Stimulated activated CD4-positive, alpha-beta T cell treated with anti-CD3 and anti-CD28 coated beads, Interleukin-1b, Interleukin-23, amount 100 ng/mL, for 24 hours (primary cell): ENCODE results near the gene CRLF2.
A peak's percentile ranks its signal among the peaks of the same experiment; 100 is the strongest.
"Not testable (repeated sequence)": the region's sequence is repeated elsewhere in the genome, so short reads cannot be mapped to it uniquely, and the experiment has no call there.

Experiments used
- DNase-seq, 4 experiments: peaks; one replicate each; pipeline ENCODE4 v3.0.0-alpha.2; 2020; ENCODE audit warnings: low read depth in 4 of 4, low spot score in 1 of 4

The CRLF2 gene

GRCh38 chrX:1212532-1212931, at the start of gene CRLF2:
CRLF2 (minus strand) TSS chrX:1212649; CDS start chrX:1212634, 15 bp downstream.
- DNase-seq = no peak

- not testable (repeated sequence) for DNase-seq
These were observed 49.3 kb upstream of the CRLF2 start for GRCh38 chrX:1261771-1262170.

- DNase-seq = no peak
These were observed 48.8 kb upstream of the CRLF2 start for GRCh38 chrX:1261285-1261684.

GRCh38 chrX:1252861-1253260, 40.4 kb upstream of the CRLF2 start:
- no peak for DNase-seq

- no peak for DNase-seq
These were observed 36.8 kb upstream of the CRLF2 start for GRCh38 chrX:1249101-1249887.

GRCh38 chrX:1248331-1249061, 36.0 kb upstream of the CRLF2 start:
- DNase-seq = no peak

GRCh38 chrX:1246816-1247215, 34.4 kb upstream of the CRLF2 start:
- peak; percentile 72 to 80 (median 76) for DNase-seq

- DNase-seq = no peak
These were observed 32.0 kb upstream of the CRLF2 start for GRCh38 chrX:1244164-1245076.

- no peak for DNase-seq
These were observed 30.5 kb upstream of the CRLF2 start for GRCh38 chrX:1242891-1243402.

- DNase-seq = not testable (repeated sequence)
These were observed 28.1 kb upstream of the CRLF2 start for GRCh38 chrX:1240551-1240950.

GRCh38 chrX:1239681-1240142, 27.3 kb upstream of the CRLF2 start:
- DNase-seq = no peak

- no peak for DNase-seq
These were observed 19.5 kb upstream of the CRLF2 start for GRCh38 chrX:1231850-1232465.

GRCh38 chrX:1228101-1228500, 15.7 kb upstream of the CRLF2 start:
- not testable (repeated sequence) for DNase-seq

- no peak for DNase-seq
These were observed 13.8 kb upstream of the CRLF2 start for GRCh38 chrX:1226249-1226648.

GRCh38 chrX:1224954-1225353, 12.5 kb upstream of the CRLF2 start:
- no peak for DNase-seq

- DNase-seq = no peak
These were observed 10.8 kb upstream of the CRLF2 start for GRCh38 chrX:1223242-1223600.

GRCh38 chrX:1222531-1223241, 10.2 kb upstream of the CRLF2 start:
- DNase-seq = no peak

- no peak for DNase-seq
These were observed 8.9 kb upstream of the CRLF2 start for GRCh38 chrX:1221296-1221845.

GRCh38 chrX:1218286-1218685, 5.8 kb upstream of the CRLF2 start:
- no peak for DNase-seq
